Osteoblast (primary cell): Measurements from ENCODE around the gene MAN1C1. TPM values are rescaled to one million over a fixed set of nuclear protein-coding genes. Genes with fewer than 3 reads are reported as not detected.

Experiments used
- DNase-seq: peaks from one replicate; pipeline ENCODE4 v3.0.0; 2011; ENCODE audit warnings: low spot score, mixed read lengths; ENCODE audit not compliant: insufficient read length; ENCODE audit errors: missing footprints
- H2AFZ ChIP-seq: 2 replicates; pipeline ENCODE4 v1.6.0; 2011; ENCODE audit warnings: mild to moderate bottlenecking, low read length
- H3K27ac ChIP-seq: 2 replicates; pipeline ENCODE4 v1.5.1; 2011; ENCODE audit warnings: mild to moderate bottlenecking, low read depth, low read length, moderate library complexity
- H3K27me3 ChIP-seq: 2 replicates; pipeline ENCODE4 v1.6.0; 2012; ENCODE audit warnings: mild to moderate bottlenecking, control low read depth, inconsistent platforms, low read length, moderate library complexity; ENCODE audit not compliant: insufficient read depth
- H3K36me3 ChIP-seq: 2 replicates; pipeline ENCODE4 v1.5.1; 2011; ENCODE audit warnings: mild to moderate bottlenecking, low read length, control low read depth, moderate library complexity; ENCODE audit not compliant: insufficient read depth
- H3K4me1 ChIP-seq: 2 replicates; pipeline ENCODE4 v1.5.1; 2011; ENCODE audit warnings: mild to moderate bottlenecking, low read length, control low read depth, moderate library complexity; ENCODE audit not compliant: insufficient read depth
- H3K4me2 ChIP-seq: 2 replicates; pipeline ENCODE4 v1.6.0; 2011; ENCODE audit warnings: mild to moderate bottlenecking, low read length; ENCODE audit not compliant: insufficient read depth
- H3K4me3 ChIP-seq: fragments of 200-600 bp; sonication (generic); 3 replicates; pipeline ENCODE4 v1.5.1; 2012; ENCODE audit warnings: mild to moderate bottlenecking, low read length, inconsistent platforms; ENCODE audit not compliant: insufficient read depth
- H3K79me2 ChIP-seq: 2 replicates; pipeline ENCODE4 v1.6.0; 2012; ENCODE audit warnings: mild to moderate bottlenecking, low read length, control low read depth, inconsistent platforms; ENCODE audit not compliant: insufficient read depth
- H3K9me3 ChIP-seq: 2 replicates; pipeline ENCODE4 v1.5.1; 2011; ENCODE audit warnings: low read depth, low read length, control low read depth
- H4K20me1 ChIP-seq: 2 replicates; pipeline ENCODE4 v1.6.0; 2012; ENCODE audit warnings: mild to moderate bottlenecking, low read length, control low read depth; ENCODE audit not compliant: insufficient read depth
- CTCF ChIP-seq: IDR thresholded peaks from 2 replicates; pipeline ENCODE4 v1.5.1; 2011; ENCODE audit warnings: mild to moderate bottlenecking, low read depth, low read length, moderate library complexity; ENCODE audit errors: extremely low read depth
- total RNA-seq: library from RNA; depleted of rRNA; stranded (reverse); fragments of >200 nt; gene quantifications from 2 replicates; pipeline ENCODE4 v1.2.3, GENCODE V29; 2012

Gene MAN1C1
- total RNA-seq, 1 donor, result 16.3 TPM

DNA sequence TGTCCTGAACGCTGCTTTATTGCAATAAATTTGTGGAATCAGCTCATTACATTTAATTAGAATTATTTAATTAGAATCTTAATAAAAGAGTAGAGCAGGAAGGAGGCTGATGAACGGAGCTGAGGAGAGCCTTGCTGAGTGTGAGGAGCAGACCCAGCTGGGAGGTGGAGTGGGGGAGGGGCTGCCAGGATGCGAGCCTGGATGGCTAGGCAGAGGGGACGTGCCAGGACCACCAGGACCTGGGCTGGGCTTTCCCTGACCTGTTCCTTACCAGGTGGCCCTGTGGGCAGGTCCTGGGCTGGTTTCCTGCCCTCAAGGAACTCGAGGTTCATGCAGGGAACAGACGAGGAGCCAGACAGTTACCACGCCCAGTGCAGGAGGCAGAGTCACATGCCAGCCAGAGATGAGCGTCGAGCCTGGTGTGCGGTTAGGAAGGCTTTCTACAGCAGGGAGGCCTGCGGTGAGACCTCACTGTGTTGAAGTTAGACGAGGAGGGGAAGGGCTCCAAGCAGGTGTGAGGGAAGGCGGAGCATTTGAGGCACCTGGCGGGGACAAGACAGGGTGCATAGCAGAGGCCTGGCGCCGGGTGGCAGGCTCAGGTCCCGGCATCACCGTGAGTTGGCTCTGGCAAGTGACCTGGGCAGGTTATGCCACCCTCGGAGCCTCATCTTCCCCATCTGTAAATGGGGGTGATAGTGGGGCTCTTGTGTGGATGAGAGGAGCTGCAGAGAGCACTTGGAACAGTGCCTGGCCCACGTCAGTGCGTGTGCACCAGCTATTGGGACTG lies 39.3 kb upstream of the MAN1C1 start:
- no peak overlapping the region for H3K4me2 ChIP-seq
- no peak for TF ChIP-seq CTCF
- peaks cover 16% of the 10 kb centered on the region for H3K27me3 ChIP-seq
- H4K20me1 ChIP-seq, result no peaks in the 10 kb centered on the region
- peak; percentile 50 for DNase-seq
- H3K36me3 ChIP-seq, result no peaks in the 10 kb centered on the region
- H3K79me2 ChIP-seq, result no peaks in the 10 kb centered on the region
- no peak overlapping the region for H3K4me3 ChIP-seq
- no peaks in the 10 kb centered on the region for H3K9me3 ChIP-seq
- no peak overlapping the region for H2AFZ ChIP-seq
- H3K27ac ChIP-seq, result no peak overlapping the region
- H3K4me1 ChIP-seq, result no peaks in the 10 kb centered on the region

- Histone ChIP-seq H3K79me2 (no peaks in the 10 kb centered on the region), H3K36me3 (no peaks in the 10 kb centered on the region), H3K4me2 (no peak overlapping the region), H3K27ac (no peak overlapping the region), H3K27me3 (peaks cover 7% of the 10 kb centered on the region), H3K4me3 (no peak overlapping the region), H3K4me1 (no peaks in the 10 kb centered on the region), H4K20me1 (no peaks in the 10 kb centered on the region), H3K9me3 (no peaks in the 10 kb centered on the region), H2AFZ (no peak overlapping the region)
- no peak for TF ChIP-seq CTCF
- peak; percentile 71 for DNase-seq
Observed at GRCh38 chr1:25579292-25580252, 37.0 kb upstream of the MAN1C1 start.

DNA sequence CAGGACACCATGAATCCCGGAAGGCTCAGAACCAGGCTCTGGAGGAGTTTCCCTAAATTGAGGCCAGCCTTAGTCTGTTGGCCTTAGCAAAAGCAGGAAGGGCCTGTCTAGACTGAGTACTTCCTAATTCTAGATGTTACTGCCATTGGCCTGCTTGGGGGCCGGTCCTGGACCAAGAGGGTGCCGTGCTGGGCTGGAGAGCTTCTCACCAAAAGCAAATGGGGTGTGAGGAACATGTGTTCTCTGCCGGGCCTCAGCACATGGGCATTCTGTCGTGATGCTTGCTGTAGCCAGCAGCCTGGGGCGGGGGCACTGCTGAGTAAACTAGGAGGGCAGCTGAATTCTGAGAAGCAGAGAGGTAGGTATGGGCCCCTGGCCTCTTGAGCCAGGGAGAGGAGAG lies 35.7 kb upstream of the MAN1C1 start:
- H3K4me3 ChIP-seq, result no peak overlapping the region
- no peak overlapping the region for H2AFZ ChIP-seq
- no peaks in the 10 kb centered on the region for H3K36me3 ChIP-seq
- H3K9me3 ChIP-seq, result no peaks in the 10 kb centered on the region
- no peak overlapping the region for H3K27ac ChIP-seq
- no peak overlapping the region for H3K4me2 ChIP-seq
- DNase-seq, result peak; percentile 32
- peaks cover 7% of the 10 kb centered on the region for H3K27me3 ChIP-seq
- H4K20me1 ChIP-seq, result no peaks in the 10 kb centered on the region
- no peak for TF ChIP-seq CTCF
- H3K79me2 ChIP-seq, result no peaks in the 10 kb centered on the region
- no peaks in the 10 kb centered on the region for H3K4me1 ChIP-seq

DNA sequence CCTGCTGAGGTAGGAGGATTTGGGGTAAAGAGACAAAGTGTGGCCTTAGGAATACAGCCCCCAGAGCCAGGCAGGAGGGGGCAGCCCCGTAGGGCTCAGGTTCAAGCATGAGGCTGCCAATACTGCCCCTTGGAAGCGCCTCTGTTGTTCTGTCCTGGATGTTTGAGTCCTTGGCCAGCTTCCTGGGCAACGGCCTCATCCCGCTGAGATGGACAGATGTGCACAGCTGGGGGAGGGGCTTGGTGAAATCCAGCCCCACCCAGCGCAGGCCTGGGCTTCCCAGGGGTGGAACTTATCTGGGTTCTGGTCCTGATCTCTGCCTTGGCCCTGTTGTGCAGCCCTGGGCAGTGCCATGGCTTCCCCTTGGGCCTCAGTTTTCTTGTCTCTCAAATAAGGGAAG lies 34.8 kb upstream of the MAN1C1 start:
- H3K79me2 ChIP-seq, result no peaks in the 10 kb centered on the region
- no peak for TF ChIP-seq CTCF
- H3K4me2 ChIP-seq, result no peak overlapping the region
- H3K27ac ChIP-seq, result no peak overlapping the region
- H3K4me1 ChIP-seq, result no peaks in the 10 kb centered on the region
- no peaks in the 10 kb centered on the region for H3K36me3 ChIP-seq
- DNase-seq, result peak; percentile 45
- H3K4me3 ChIP-seq, result no peak overlapping the region
- H4K20me1 ChIP-seq, result no peaks in the 10 kb centered on the region
- H3K9me3 ChIP-seq, result no peaks in the 10 kb centered on the region
- no peak overlapping the region for H2AFZ ChIP-seq
- H3K27me3 ChIP-seq, result peaks cover 7% of the 10 kb centered on the region
